Ishikawa (cell line): ENCODE measurements around the gene IFNE.

ENCODE experiments used
- EP300 ChIP-seq: IDR thresholded peaks from 2 replicates; pipeline ENCODE4 v1.6.1; 2012; ENCODE audit warnings: borderline replicate concordance
- RAD21 ChIP-seq: IDR thresholded peaks from 2 replicates; pipeline ENCODE4 v1.6.1; 2012; ENCODE audit warnings: low read depth
- TAF1 ChIP-seq: IDR thresholded peaks from 2 replicates; pipeline ENCODE4 v1.6.1; 2012; ENCODE audit warnings: low read depth, mild to moderate bottlenecking
- TCF12 ChIP-seq: IDR thresholded peaks from 2 replicates; pipeline ENCODE4 v1.6.1; 2012; ENCODE audit warnings: low read depth
- YY1 ChIP-seq: IDR thresholded peaks from 2 replicates; pipeline ENCODE4 v1.6.1; 2012; ENCODE audit warnings: low read depth
- TF ChIP-seq, protein P1 (sequence below): IDR thresholded peaks from 2 replicates; pipeline ENCODE4 v1.6.1; 2012
- TF ChIP-seq, protein P2 (sequence below): IDR thresholded peaks from 2 replicates; pipeline ENCODE4 v1.6.1; 2012; ENCODE audit warnings: low read depth, mild to moderate bottlenecking

DNA sequence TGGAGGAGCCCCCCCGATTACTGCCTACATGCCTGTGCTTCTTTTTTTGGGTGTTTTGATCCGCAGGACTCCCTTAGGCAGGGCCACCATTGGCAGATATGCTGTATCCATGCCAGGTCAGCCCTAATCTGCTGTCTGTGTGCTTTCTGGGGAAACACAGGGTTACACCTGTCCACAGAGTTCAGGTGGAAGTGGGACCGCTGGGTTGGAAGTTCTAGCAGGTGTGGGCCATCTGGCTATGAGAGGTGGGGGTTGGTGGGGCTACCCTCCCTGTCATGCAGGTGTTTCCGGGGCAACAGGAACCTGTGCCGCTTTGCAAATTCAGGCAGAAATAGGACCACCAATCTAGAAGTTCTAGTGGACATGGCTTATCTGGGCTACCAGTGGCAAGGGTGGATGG lies 17.0 kb downstream of the IFNE start:
- TF ChIP-seq TCF12: no peak
- TF ChIP-seq, protein P1, sequence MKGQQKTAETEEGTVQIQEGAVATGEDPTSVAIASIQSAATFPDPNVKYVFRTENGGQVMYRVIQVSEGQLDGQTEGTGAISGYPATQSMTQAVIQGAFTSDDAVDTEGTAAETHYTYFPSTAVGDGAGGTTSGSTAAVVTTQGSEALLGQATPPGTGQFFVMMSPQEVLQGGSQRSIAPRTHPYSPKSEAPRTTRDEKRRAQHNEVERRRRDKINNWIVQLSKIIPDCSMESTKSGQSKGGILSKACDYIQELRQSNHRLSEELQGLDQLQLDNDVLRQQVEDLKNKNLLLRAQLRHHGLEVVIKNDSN: no peak
- no peak for TF ChIP-seq YY1
- TF ChIP-seq EP300: no peak
- TF ChIP-seq, protein P2, sequence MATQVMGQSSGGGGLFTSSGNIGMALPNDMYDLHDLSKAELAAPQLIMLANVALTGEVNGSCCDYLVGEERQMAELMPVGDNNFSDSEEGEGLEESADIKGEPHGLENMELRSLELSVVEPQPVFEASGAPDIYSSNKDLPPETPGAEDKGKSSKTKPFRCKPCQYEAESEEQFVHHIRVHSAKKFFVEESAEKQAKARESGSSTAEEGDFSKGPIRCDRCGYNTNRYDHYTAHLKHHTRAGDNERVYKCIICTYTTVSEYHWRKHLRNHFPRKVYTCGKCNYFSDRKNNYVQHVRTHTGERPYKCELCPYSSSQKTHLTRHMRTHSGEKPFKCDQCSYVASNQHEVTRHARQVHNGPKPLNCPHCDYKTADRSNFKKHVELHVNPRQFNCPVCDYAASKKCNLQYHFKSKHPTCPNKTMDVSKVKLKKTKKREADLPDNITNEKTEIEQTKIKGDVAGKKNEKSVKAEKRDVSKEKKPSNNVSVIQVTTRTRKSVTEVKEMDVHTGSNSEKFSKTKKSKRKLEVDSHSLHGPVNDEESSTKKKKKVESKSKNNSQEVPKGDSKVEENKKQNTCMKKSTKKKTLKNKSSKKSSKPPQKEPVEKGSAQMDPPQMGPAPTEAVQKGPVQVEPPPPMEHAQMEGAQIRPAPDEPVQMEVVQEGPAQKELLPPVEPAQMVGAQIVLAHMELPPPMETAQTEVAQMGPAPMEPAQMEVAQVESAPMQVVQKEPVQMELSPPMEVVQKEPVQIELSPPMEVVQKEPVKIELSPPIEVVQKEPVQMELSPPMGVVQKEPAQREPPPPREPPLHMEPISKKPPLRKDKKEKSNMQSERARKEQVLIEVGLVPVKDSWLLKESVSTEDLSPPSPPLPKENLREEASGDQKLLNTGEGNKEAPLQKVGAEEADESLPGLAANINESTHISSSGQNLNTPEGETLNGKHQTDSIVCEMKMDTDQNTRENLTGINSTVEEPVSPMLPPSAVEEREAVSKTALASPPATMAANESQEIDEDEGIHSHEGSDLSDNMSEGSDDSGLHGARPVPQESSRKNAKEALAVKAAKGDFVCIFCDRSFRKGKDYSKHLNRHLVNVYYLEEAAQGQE: no peak
- TF ChIP-seq RAD21: no peak
- no peak for TF ChIP-seq TAF1
